MM.1S (cell line): ENCODE data around the gene MRPL48.
A peak's percentile ranks its signal among the peaks of the same experiment; 100 is the strongest.

Experiments
- DNase-seq: peaks from one replicate; pipeline ENCODE4 v3.0.0-alpha.2; 2015
- H2AFZ ChIP-seq: fragments of 300-600 bp; sonication (generic); 2 replicates; pipeline ENCODE4 v1.6.0; 2016; ENCODE audit warnings: antibody characterized with exemption, low read length
- H3F3A ChIP-seq: fragments of 300-600 bp; sonication (generic); 2 replicates; pipeline ENCODE4 v1.6.1; 2016; ENCODE audit warnings: mild to moderate bottlenecking, antibody characterized with exemption, low read length, moderate library complexity, mixed read lengths; ENCODE audit not compliant: insufficient read depth
- H3K27ac ChIP-seq: fragments of 300-600 bp; sonication (generic); 2 replicates; pipeline ENCODE4 v1.5.1; 2016; ENCODE audit warnings: mild to moderate bottlenecking, low read length
- H3K27me3 ChIP-seq: fragments of 300-600 bp; sonication (generic); replicated peaks from 2 replicates; pipeline ENCODE4 v1.6.0; 2016; ENCODE audit warnings: low read length; ENCODE audit not compliant: insufficient read depth
- H3K36me3 ChIP-seq: fragments of 300-600 bp; sonication (generic); replicated peaks from 2 replicates; pipeline ENCODE4 v1.6.1; 2016; ENCODE audit warnings: mild to moderate bottlenecking, low read length, mixed read lengths; ENCODE audit not compliant: insufficient read depth
- H3K4me1 ChIP-seq: fragments of 300-600 bp; sonication (generic); 2 replicates; pipeline ENCODE4 v1.6.1; 2016; ENCODE audit warnings: low read length, mixed read lengths
- H3K4me2 ChIP-seq: fragments of 300-600 bp; sonication (generic); 2 replicates; pipeline ENCODE4 v1.6.0; 2016; ENCODE audit warnings: low read depth, low read length
- H3K4me3 ChIP-seq: fragments of 300-600 bp; sonication (generic); 2 replicates; pipeline ENCODE4 v1.5.1; 2016; ENCODE audit warnings: low read length, mixed read lengths
- H3K79me2 ChIP-seq: fragments of 300-600 bp; sonication (generic); 2 replicates; pipeline ENCODE4 v1.6.1; 2016; ENCODE audit warnings: mixed run types, low read length, mixed read lengths
- H3K9ac ChIP-seq: fragments of 300-600 bp; sonication (generic); 2 replicates; pipeline ENCODE4 v1.6.1; 2016; ENCODE audit warnings: low read length, mixed read lengths
- H3K9me2 ChIP-seq: fragments of 300-600 bp; sonication (generic); replicated peaks from 2 replicates; pipeline ENCODE4 v1.6.1; 2016; ENCODE audit warnings: mild to moderate bottlenecking, low read length, mixed read lengths; ENCODE audit not compliant: insufficient read depth
- H3K9me3 ChIP-seq: fragments of 300-600 bp; sonication (generic); replicated peaks from 2 replicates; pipeline ENCODE4 v1.6.1; 2016; ENCODE audit warnings: mild to moderate bottlenecking, low read length, mixed read lengths; ENCODE audit not compliant: insufficient read depth
- H4K20me1 ChIP-seq: fragments of 300-600 bp; sonication (generic); 2 replicates; pipeline ENCODE4 v1.6.1; 2016; ENCODE audit warnings: mild to moderate bottlenecking, low read length, moderate library complexity, mixed read lengths; ENCODE audit not compliant: insufficient read depth
- CTCF ChIP-seq: fragments of 300-600 bp; sonication (generic); IDR thresholded peaks from 2 replicates; pipeline ENCODE4 v1.5.1; 2016; ENCODE audit warnings: antibody characterized with exemption, low read length, mixed read lengths
- EZH2 ChIP-seq: fragments of 300-600 bp; sonication (generic); optimal IDR thresholded peaks from 2 replicates; pipeline ENCODE3; 2017; ENCODE audit warnings: low read depth, mild to moderate bottlenecking, antibody characterized with exemption, low read length, mixed read lengths
- EZH2phosphoT487 ChIP-seq: fragments of 300-600 bp; sonication (generic); IDR thresholded peaks from 2 replicates; pipeline ENCODE4 v1.6.1; 2018; ENCODE audit warnings: antibody characterized with exemption, low read length

The MRPL48 gene

DNA sequence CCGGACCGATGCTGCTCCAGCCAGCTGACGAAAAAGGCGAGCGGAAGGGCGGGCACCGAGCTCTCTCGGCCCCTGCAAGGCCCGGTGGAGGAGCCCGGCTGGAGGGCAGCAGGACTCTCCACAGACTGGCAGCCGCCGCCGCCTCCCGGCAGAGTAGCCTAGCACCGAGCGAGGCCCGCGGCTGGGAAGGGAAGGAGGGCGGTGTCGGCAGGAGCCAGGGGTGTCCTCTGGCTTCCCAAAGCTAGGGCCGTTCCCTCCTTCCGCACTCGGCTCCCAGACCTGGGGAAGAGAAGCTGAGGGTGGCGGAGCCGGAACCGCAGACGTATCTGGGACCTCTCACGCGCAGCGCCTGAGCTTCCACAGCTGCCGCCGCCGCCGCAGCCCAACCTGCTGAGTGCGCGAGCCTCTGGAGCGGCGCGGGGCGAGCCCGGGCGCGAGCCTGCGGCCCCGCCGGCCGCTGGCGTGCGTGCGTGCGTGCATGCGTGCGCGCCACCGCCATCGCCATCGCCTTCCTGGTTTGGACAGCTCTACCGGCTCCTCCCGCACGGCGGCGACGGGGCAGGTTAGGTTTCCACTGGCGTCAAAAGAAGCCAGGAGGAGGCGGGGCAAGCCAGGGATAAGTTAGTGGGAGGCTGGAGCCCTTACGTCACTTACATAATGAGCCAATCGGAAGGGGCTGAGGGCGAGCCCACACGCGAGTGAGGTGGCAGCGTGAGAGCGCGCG is 26.8 kb upstream of the MRPL48 start, which contains the start of gene RAB6A:
TSS of gene RAB6A (minus strand) at position 396 of the 724 bp plus-strand sequence. CDS start 439 bp downstream, outside the sequence.
- Histone ChIP-seq H2AFZ (peak within 1 kb of the TSS; percentile 78), H3K27ac (peak within 1 kb of the TSS; percentile 72; the same call in 1 of the 2 replicates), H3K9ac (peak within 1 kb of the TSS; percentile 83), H3F3A (peaks cover 3% of the 10 kb centered on the region; the same call in 1 of the 2 replicates), H3K4me2 (peak within 1 kb of the TSS; percentile 72), H3K4me3 (peak within 1 kb of the TSS; percentile 95), H3K36me3 (no peaks in the 10 kb centered on the region), H3K27me3 (no peaks in the 10 kb centered on the region), H3K9me2 (no peaks in the 10 kb centered on the region), H3K4me1 (peaks cover 13% of the 10 kb centered on the region; the same call in 1 of the 2 replicates), H4K20me1 (no peaks in the 10 kb centered on the region), H3K79me2 (peaks cover 47% of the 10 kb centered on the region), H3K9me3 (no peaks in the 10 kb centered on the region)
- TF ChIP-seq CTCF: peak; percentile 16
- TF ChIP-seq EZH2phosphoT487: no peak
- peak; percentile 99 for DNase-seq

GRCh38 chr11:73761403-73761945 is 26.2 kb upstream of the MRPL48 start:
- Histone ChIP-seq H3K4me3 (peak overlapping the region; percentile 44), H2AFZ (peak overlapping the region; percentile 78), H3K36me3 (no peaks in the 10 kb centered on the region), H3K27me3 (no peaks in the 10 kb centered on the region; the same call in 1 of the 2 replicates), H3K4me1 (peaks cover 13% of the 10 kb centered on the region; the same call in 1 of the 2 replicates), H3K9me3 (no peaks in the 10 kb centered on the region), H3F3A (peaks cover 3% of the 10 kb centered on the region; the same call in 1 of the 2 replicates), H3K4me2 (peak overlapping the region; percentile 44), H3K9ac (peak overlapping the region; percentile 23; the same call in 1 of the 2 replicates), H3K79me2 (peaks cover 40% of the 10 kb centered on the region), H4K20me1 (no peaks in the 10 kb centered on the region), H3K27ac (peak overlapping the region; percentile 29; the same call in 1 of the 2 replicates), H3K9me2 (no peaks in the 10 kb centered on the region)
- no peak for DNase-seq
- TF ChIP-seq EZH2phosphoT487 (no peak), CTCF (no peak), EZH2 (no peak)

DNA sequence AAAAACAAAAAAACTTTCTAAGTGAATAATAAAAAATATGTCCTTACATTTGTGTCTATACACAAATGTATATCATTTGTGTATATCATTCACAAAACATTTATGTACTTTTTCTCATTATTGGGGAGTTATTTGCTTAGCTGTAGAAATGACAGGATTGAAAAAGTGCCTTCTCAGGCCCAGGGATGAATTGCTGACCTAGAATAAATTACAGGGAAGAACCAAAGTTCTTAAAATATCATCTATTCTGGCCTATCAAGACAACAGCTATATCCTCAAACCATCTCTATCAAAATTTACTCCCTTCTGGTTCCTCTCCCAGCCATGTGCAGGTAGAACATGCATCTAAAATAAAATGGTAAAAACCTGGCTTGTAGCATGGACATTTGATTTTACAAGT is 24.9 kb upstream of the MRPL48 start:
- Histone ChIP-seq H3K27me3 (no peaks in the 10 kb centered on the region; the same call in 1 of the 2 replicates), H3K79me2 (peaks cover 30% of the 10 kb centered on the region), H3K9me2 (no peaks in the 10 kb centered on the region), H3K4me1 (peaks cover 13% of the 10 kb centered on the region; the same call in 1 of the 2 replicates), H3K27ac (no peak overlapping the region), H3K4me2 (no peak overlapping the region), H3K9ac (no peak overlapping the region), H3K36me3 (no peaks in the 10 kb centered on the region), H3K4me3 (no peak overlapping the region), H2AFZ (no peak overlapping the region), H3F3A (peaks cover 3% of the 10 kb centered on the region; the same call in 1 of the 2 replicates), H3K9me3 (no peaks in the 10 kb centered on the region), H4K20me1 (no peaks in the 10 kb centered on the region)
- TF ChIP-seq CTCF (no peak), EZH2phosphoT487 (no peak), EZH2 (no peak)
- no peak for DNase-seq
